WERI-Rb-1 (cell line): ENCODE measurements around the gene TICAM2.
A peak's percentile ranks its signal among the peaks of the same experiment; 100 is the strongest.

Experiments
- DNase-seq: peaks from one replicate; pipeline ENCODE4 v3.0.0-alpha.2; 2020
- H3K27ac ChIP-seq: fragments of 250-450 bp; sonication (Bioruptor Pico); 2 replicates; pipeline ENCODE4 v1.5.1; 2020; ENCODE audit warnings: mild to moderate bottlenecking, moderate library complexity
- H3K27me3 ChIP-seq: fragments of 250-450 bp; sonication (Bioruptor Pico); 2 replicates; pipeline ENCODE4 v1.5.1; 2021; ENCODE audit warnings: mild to moderate bottlenecking, low read depth, moderate library complexity; ENCODE audit not compliant: insufficient read depth, severe bottlenecking
- H3K36me3 ChIP-seq: fragments of 250-450 bp; sonication (Bioruptor Pico); 2 replicates; pipeline ENCODE4 v1.5.1; 2020; ENCODE audit warnings: mild to moderate bottlenecking, moderate library complexity
- H3K4me3 ChIP-seq: 2 replicates; pipeline ENCODE4 v1.5.1; 2011; ENCODE audit warnings: low read depth, mild to moderate bottlenecking, control low read depth, low read length
- H3K9me3 ChIP-seq: fragments of 250-450 bp; sonication (Bioruptor Pico); 2 replicates; pipeline ENCODE4 v1.5.1; 2021; ENCODE audit warnings: mild to moderate bottlenecking, moderate library complexity; ENCODE audit not compliant: severe bottlenecking
- CTCF ChIP-seq: IDR thresholded peaks from 2 replicates; pipeline ENCODE4 v1.5.1; 2011; ENCODE audit warnings: low read depth, mild to moderate bottlenecking, control low read depth, inconsistent platforms, low read length

TICAM2 gene

GRCh38 chr5:115577741-115578140 is 24.5 kb downstream of the TICAM2 start:
- no peaks in the 10 kb centered on the region for H3K9me3 ChIP-seq
- H3K36me3 ChIP-seq, result no peaks in the 10 kb centered on the region
- no peak for DNase-seq
- no peak overlapping the region for H3K27ac ChIP-seq
- H3K4me3 ChIP-seq, result no peak overlapping the region
- H3K27me3 ChIP-seq, result no peaks in the 10 kb centered on the region
- TF ChIP-seq CTCF, result no peak

- no peak for TF ChIP-seq CTCF
- Histone ChIP-seq H3K27me3 (no peaks in the 10 kb centered on the region), H3K4me3 (no peak overlapping the region), H3K27ac (no peak overlapping the region), H3K9me3 (no peaks in the 10 kb centered on the region), H3K36me3 (no peaks in the 10 kb centered on the region)
- DNase-seq, result no peak
Measured at GRCh38 chr5:115577329-115577728, 24.9 kb downstream of the TICAM2 start.

- Histone ChIP-seq H3K9me3 (no peaks in the 10 kb centered on the region), H3K4me3 (no peak overlapping the region), H3K36me3 (no peaks in the 10 kb centered on the region), H3K27ac (no peak overlapping the region), H3K27me3 (no peaks in the 10 kb centered on the region)
- no peak for TF ChIP-seq CTCF
- no peak for DNase-seq
Measured at GRCh38 chr5:115575167-115576070, 26.9 kb downstream of the TICAM2 start.

- Histone ChIP-seq H3K36me3 (no peaks in the 10 kb centered on the region), H3K9me3 (no peaks in the 10 kb centered on the region)
Measured at GRCh38 chr5:115573133-115573532, 29.1 kb downstream of the TICAM2 start.

GRCh38 chr5:115571441-115571878 is 30.8 kb downstream of the TICAM2 start:
- no peaks in the 10 kb centered on the region for H3K9me3 ChIP-seq
- no peak overlapping the region for H3K4me3 ChIP-seq

More at GRCh38 chr5:115573133-115573532, 29.1 kb downstream of the TICAM2 start:
- no peak for TF ChIP-seq CTCF
- no peak for DNase-seq
- Histone ChIP-seq H3K4me3 (no peak overlapping the region), H3K27me3 (no peaks in the 10 kb centered on the region), H3K27ac (no peak overlapping the region)

More at GRCh38 chr5:115571441-115571878, 30.8 kb downstream of the TICAM2 start:
- DNase-seq, result no peak
- no peaks in the 10 kb centered on the region for H3K36me3 ChIP-seq
- TF ChIP-seq CTCF, result 0 out of 2 replicates have a peak, but pooled peaks have one; percentile 10
- H3K27me3 ChIP-seq, result no peaks in the 10 kb centered on the region
- H3K27ac ChIP-seq, result no peak overlapping the region
